Measurements from ENCODE around the gene CIAPIN1. TPM values are rescaled to one million over a fixed set of nuclear protein-coding genes. Genes with fewer than 3 reads are reported as not detected.

Gene CIAPIN1
- total RNA-seq, 3 donors from 2014 or later, result 43.2 to 63.7 (median 53.8) TPM

- TF ChIP-seq CTCF (IDR thresholded peaks at IDR 0.05), result no peak
- peak; percentile 64 for ATAC-seq
- no peaks in the 10 kb centered on the region for H3K9me3 ChIP-seq
- H3K36me3 ChIP-seq (ENCODE audit: low read depth), result no peaks in the 10 kb centered on the region
- peak overlapping the region; percentile 91 for H3K4me3 ChIP-seq
- peaks cover 12% of the 10 kb centered on the region for H3K4me1 ChIP-seq (ENCODE audit: low read depth)
- intact Hi-C loops (cut with DNase I, micrococcal nuclease), result no loop called here
- DNase-seq, result no peak
Measured at GRCh38 chr16:57462978-57463362, 15.8 kb upstream of the CIAPIN1 start.

- TF ChIP-seq CTCF (IDR thresholded peaks at IDR 0.05), result peak; percentile 97
- intact Hi-C loops (cut with DNase I, micrococcal nuclease), result no loop called here
- H3K4me1 ChIP-seq (ENCODE audit: low read depth), result peaks cover 12% of the 10 kb centered on the region
- H3K9me3 ChIP-seq, result no peaks in the 10 kb centered on the region
- no peaks in the 10 kb centered on the region for H3K36me3 ChIP-seq (ENCODE audit: low read depth)
- ATAC-seq (peak; percentile 100), DNase-seq (peak; percentile 92 to 94 (median 93))
- H3K4me3 ChIP-seq, result peak within 1 kb of the TSS; percentile 91
Measured at GRCh38 chr16:57462209-57462977, 15.2 kb upstream of the CIAPIN1 start, which contains the start of gene POLR2C. Gene POLR2C (plus strand): TSS chr16:57462679. CDS start chr16:57462725, 46 bp downstream.

- DNase-seq (no peak), ATAC-seq (no peak)
- no peak for TF ChIP-seq CTCF (IDR thresholded peaks at IDR 0.05)
- Histone ChIP-seq H3K4me3 (no peak overlapping the region), H3K4me1 (ENCODE audit: low read depth) (no peaks in the 10 kb centered on the region), H3K9me3 (no peaks in the 10 kb centered on the region), H3K36me3 (ENCODE audit: low read depth) (peaks cover 9% of the 10 kb centered on the region)
- intact Hi-C loops (cut with DNase I, micrococcal nuclease), result no loop called here
Measured at GRCh38 chr16:57452021-57452420, 4.8 kb upstream of the CIAPIN1 start.

- no peaks in the 10 kb centered on the region for H3K4me1 ChIP-seq (ENCODE audit: low read depth)
- H3K9me3 ChIP-seq, result no peaks in the 10 kb centered on the region
- ATAC-seq (peak; percentile 39), DNase-seq (no peak)
- TF ChIP-seq CTCF (IDR thresholded peaks at IDR 0.05), result no peak
- H3K4me3 ChIP-seq, result peak overlapping the region; percentile 86
- intact Hi-C loops (cut with DNase I, micrococcal nuclease), result no loop called here
- H3K36me3 ChIP-seq (ENCODE audit: low read depth), result no peaks in the 10 kb centered on the region
Measured at GRCh38 chr16:57446531-57447185, 527 bp downstream of the CIAPIN1 start.

- H3K36me3 ChIP-seq (ENCODE audit: low read depth), result no peaks in the 10 kb centered on the region
- DNase-seq, result no peak
- no peaks in the 10 kb centered on the region for H3K4me1 ChIP-seq (ENCODE audit: low read depth)
- peaks cover 6% of the 10 kb centered on the region for H3K9me3 ChIP-seq
- no peak for TF ChIP-seq CTCF (IDR thresholded peaks at IDR 0.05)
- ATAC-seq, result no peak
- no peak overlapping the region for H3K4me3 ChIP-seq
- intact Hi-C loops (cut with DNase I, micrococcal nuclease), result no loop called here
Measured at GRCh38 chr16:57445510-57445909, 1.7 kb downstream of the CIAPIN1 start.

Measured in mucosa of descending colon (tissue), 3 donors.